HG02943 (cell line): ENCODE data around the gene C16orf74.
A peak's percentile ranks its signal among the peaks of the same experiment; 100 is the strongest.

Experiments used
- ATAC-seq: cut with Tn5 transposase; IDR thresholded peaks from one replicate; pipeline ENCODE4 v1.9.1; 2021; ENCODE audit warnings: mild to moderate bottlenecking, low read depth, moderate library complexity; ENCODE audit not compliant: unreplicated experiment

The C16orf74 gene

GRCh38 chr16:85750827-85751697, at the start of gene C16orf74:
C16orf74 (minus strand) TSS chr16:85751096; CDS start chr16:85735217, 15,879 bp downstream.
- no peak for ATAC-seq

GRCh38 chr16:85800321-85800669, 49.4 kb upstream of the C16orf74 start:
- no peak for ATAC-seq

GRCh38 chr16:85799497-85800320, 48.8 kb upstream of the C16orf74 start, which contains the start of the genes COX4I1 and EMC8:
COX4I1 (plus strand) TSS chr16:85799695; CDS start chr16:85801206, 1,511 bp downstream.
EMC8 (minus strand) TSS chr16:85799544; CDS start chr16:85799295, 249 bp downstream.
- ATAC-seq = peak; percentile 78

GRCh38 chr16:85798901-85799496, 48.1 kb upstream of the C16orf74 start:
- ATAC-seq = peak; percentile 10

- no peak for ATAC-seq
Observed at GRCh38 chr16:85798283-85798776, 47.4 kb upstream of the C16orf74 start.

- ATAC-seq = no peak
Observed at GRCh38 chr16:85796599-85796998, 45.7 kb upstream of the C16orf74 start.

- no peak for ATAC-seq
Observed at GRCh38 chr16:85796152-85796551, 45.3 kb upstream of the C16orf74 start.

- no peak for ATAC-seq
Observed at GRCh38 chr16:85794696-85795095, 43.8 kb upstream of the C16orf74 start.

GRCh38 chr16:85793662-85794298, 42.9 kb upstream of the C16orf74 start:
- ATAC-seq = no peak

- ATAC-seq = no peak
Observed at GRCh38 chr16:85789773-85790172, 38.9 kb upstream of the C16orf74 start.

- no peak for ATAC-seq
Observed at GRCh38 chr16:85788819-85789218, 37.9 kb upstream of the C16orf74 start.

GRCh38 chr16:85785927-85786326, 35.0 kb upstream of the C16orf74 start:
- ATAC-seq = no peak

GRCh38 chr16:85784813-85785212, 33.9 kb upstream of the C16orf74 start:
- no peak for ATAC-seq

- ATAC-seq = no peak
Observed at GRCh38 chr16:85783441-85783840, 32.5 kb upstream of the C16orf74 start.

- no peak for ATAC-seq
Observed at GRCh38 chr16:85782451-85782850, 31.6 kb upstream of the C16orf74 start.

- no peak for ATAC-seq
Observed at GRCh38 chr16:85781695-85782370, 30.9 kb upstream of the C16orf74 start.

- no peak for ATAC-seq
Observed at GRCh38 chr16:85781156-85781555, 30.3 kb upstream of the C16orf74 start.

GRCh38 chr16:85780281-85780680, 29.4 kb upstream of the C16orf74 start:
- no peak for ATAC-seq

- ATAC-seq = no peak
Observed at GRCh38 chr16:85778873-85779272, 28.0 kb upstream of the C16orf74 start.
